Renal cortex interstitium (tissue), 3 donors: ENCODE results near the gene CHKA. TPM values are rescaled to one million over a fixed set of nuclear protein-coding genes. Genes with fewer than 3 reads are reported as not detected.

Experiments used
- polyA plus RNA-seq, 3 donors: library from polyadenylated mRNA; unstranded; fragments of 120-200 nt; gene quantifications; one replicate each; pipeline ENCODE4 v1.2.1, GENCODE V29; 2013; ENCODE audit not compliant: insufficient read length in 3 of 3

The CHKA gene
- polyA plus RNA-seq, 3 donors, result 31.9 to 49.8 (median 36.2) TPM

Other genes starting within 250 kb of the CHKA start
- gene UNC93B1, start 117.3 kb downstream of the CHKA start, polyA plus RNA-seq, result 10 to 100 TPM in 2 of 3 donors, 1 to 10 TPM in 1; 7.3 to 14.6 (median 10.5) TPM
- gene ALDH3B1, start 111.1 kb downstream of the CHKA start, polyA plus RNA-seq, result 1 to 10 TPM; 1.8 to 3.9 (median 2.2) TPM
- gene NDUFS8, start 90.7 kb downstream of the CHKA start, polyA plus RNA-seq, result 100 to 1,000 TPM in 2 of 3 donors, 10 to 100 TPM in 1; 64.6 to 110 (median 109) TPM
- 10 to 100 TPM; 16.4 to 31.3 (median 25.0) TPM for gene TCIRG1, start 82.4 kb downstream of the CHKA start, polyA plus RNA-seq
- gene KMT5B, start 91.9 kb upstream of the CHKA start, polyA plus RNA-seq, result 10 to 100 TPM; 71.9 to 83.1 (median 80.5) TPM
- gene C11orf24, start 150.6 kb upstream of the CHKA start, polyA plus RNA-seq, result 10 to 100 TPM; 19.1 to 27.1 (median 25.1) TPM
- 10 to 100 TPM; 30.4 to 55.7 (median 54.6) TPM for gene LRP5, start 191.2 kb upstream of the CHKA start, polyA plus RNA-seq